SK-N-SH (cell line): ENCODE data around the gene NUTM2E.
"Not testable (repeated sequence)": the region's sequence is repeated elsewhere in the genome, so short reads cannot be mapped to it uniquely, and the experiment has no call there.

ENCODE experiments used
- MXI1 ChIP-seq: IDR thresholded peaks from 2 replicates; pipeline ENCODE4 v1.6.1; 2012; ENCODE audit warnings: mild to moderate bottlenecking, low read depth, low read length, improper control_type of control experiment
- NRF1 ChIP-seq: IDR thresholded peaks from 2 replicates; pipeline ENCODE4 v1.6.1; 2012; ENCODE audit warnings: low read depth, mild to moderate bottlenecking, low read length
- POLR2AphosphoS5 ChIP-seq: IDR thresholded peaks from 2 replicates; pipeline ENCODE4 v1.6.1; 2012; ENCODE audit warnings: low read depth, low read length
- TF ChIP-seq, protein P1 (sequence below): fragments of 200-600 bp; sonication (generic); IDR thresholded peaks from 2 replicates; pipeline ENCODE4 v1.6.1; 2017; ENCODE audit warnings: antibody characterized with exemption, mild to moderate bottlenecking, moderate library complexity
- TF ChIP-seq, protein P2 (sequence below): IDR thresholded peaks from 2 replicates; pipeline ENCODE4 v1.4.0; 2012; ENCODE audit warnings: low read depth

DNA sequence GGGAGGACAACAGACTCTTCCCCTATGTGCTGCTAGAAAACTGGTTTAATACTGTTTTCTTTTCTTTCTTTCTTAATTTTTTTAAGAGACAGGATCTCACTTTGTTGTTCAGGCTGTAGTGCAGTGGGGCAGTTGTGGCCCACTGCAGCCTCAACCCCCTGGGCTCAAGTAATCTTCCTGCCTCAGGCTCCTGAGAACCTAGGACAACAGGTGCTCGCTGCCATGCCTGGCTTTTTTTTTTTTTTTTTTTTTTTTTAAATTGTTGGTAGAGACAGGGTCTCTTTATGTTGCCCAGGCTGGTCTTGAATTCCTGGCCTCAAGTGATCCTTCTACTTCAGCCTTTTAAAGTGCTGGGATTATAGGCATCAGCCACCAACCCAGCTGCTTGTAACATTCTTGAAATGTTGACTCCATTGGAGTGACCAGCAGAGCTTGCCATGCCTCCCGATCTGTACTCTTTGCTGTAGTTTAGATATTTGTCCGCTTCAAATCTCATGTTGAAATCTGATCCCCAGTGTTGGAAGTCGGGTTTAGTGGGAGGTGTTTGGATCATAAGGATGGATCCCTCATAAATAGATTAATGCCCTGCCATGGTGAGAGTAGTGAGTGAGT is 34.5 kb upstream of the NUTM2E start:
- TF ChIP-seq NRF1, POLR2AphosphoS5, MXI1: not testable (repeated sequence)
- TF ChIP-seq, protein P1, sequence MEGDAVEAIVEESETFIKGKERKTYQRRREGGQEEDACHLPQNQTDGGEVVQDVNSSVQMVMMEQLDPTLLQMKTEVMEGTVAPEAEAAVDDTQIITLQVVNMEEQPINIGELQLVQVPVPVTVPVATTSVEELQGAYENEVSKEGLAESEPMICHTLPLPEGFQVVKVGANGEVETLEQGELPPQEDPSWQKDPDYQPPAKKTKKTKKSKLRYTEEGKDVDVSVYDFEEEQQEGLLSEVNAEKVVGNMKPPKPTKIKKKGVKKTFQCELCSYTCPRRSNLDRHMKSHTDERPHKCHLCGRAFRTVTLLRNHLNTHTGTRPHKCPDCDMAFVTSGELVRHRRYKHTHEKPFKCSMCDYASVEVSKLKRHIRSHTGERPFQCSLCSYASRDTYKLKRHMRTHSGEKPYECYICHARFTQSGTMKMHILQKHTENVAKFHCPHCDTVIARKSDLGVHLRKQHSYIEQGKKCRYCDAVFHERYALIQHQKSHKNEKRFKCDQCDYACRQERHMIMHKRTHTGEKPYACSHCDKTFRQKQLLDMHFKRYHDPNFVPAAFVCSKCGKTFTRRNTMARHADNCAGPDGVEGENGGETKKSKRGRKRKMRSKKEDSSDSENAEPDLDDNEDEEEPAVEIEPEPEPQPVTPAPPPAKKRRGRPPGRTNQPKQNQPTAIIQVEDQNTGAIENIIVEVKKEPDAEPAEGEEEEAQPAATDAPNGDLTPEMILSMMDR: not testable (repeated sequence)
- TF ChIP-seq, protein P2, sequence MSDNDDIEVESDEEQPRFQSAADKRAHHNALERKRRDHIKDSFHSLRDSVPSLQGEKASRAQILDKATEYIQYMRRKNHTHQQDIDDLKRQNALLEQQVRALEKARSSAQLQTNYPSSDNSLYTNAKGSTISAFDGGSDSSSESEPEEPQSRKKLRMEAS: not testable (repeated sequence)
